Renal pelvis (tissue), 12 donors: Measurements from ENCODE around the gene EFNB2. TPM values are rescaled to one million over a fixed set of nuclear protein-coding genes. Genes with fewer than 3 reads are reported as not detected.

Experiments
- DNase-seq: peaks from one replicate; pipeline ENCODE4 v3.0.0-alpha.2; 2013
- long read RNA-seq, 16 experiments: transcript quantifications; one replicate each; lab custom pipeline, GENCODE V29; 2026
- polyA plus RNA-seq, 3 donors: library from polyadenylated mRNA; unstranded; fragments of 120-200 nt; gene quantifications; one replicate each; pipeline ENCODE4 v1.2.1, GENCODE V29; 2013; ENCODE audit not compliant: insufficient read length in 3 of 3

Gene EFNB2
- 100 to 1,000 TPM; 126 to 134 (median 127) TPM for polyA plus RNA-seq
- long read RNA-seq, donor 1, full-length matches to known transcripts = 44 of 50 reads
- long read RNA-seq, donor 1, partial matches to known transcripts = 6 of 50 reads
- long read RNA-seq, donor 1, other reads (novel, unspliced or antisense) = 0 of 50 reads
- long read RNA-seq, donor 2, full-length matches to known transcripts = 73 of 90 reads
- long read RNA-seq, donor 2, partial matches to known transcripts = 17 of 90 reads
- long read RNA-seq, donor 2, other reads (novel, unspliced or antisense) = 0 of 90 reads
- long read RNA-seq, donor 3, full-length matches to known transcripts = 40 of 50 reads
- long read RNA-seq, donor 3, partial matches to known transcripts = 10 of 50 reads
- long read RNA-seq, donor 3, other reads (novel, unspliced or antisense) = 0 of 50 reads
- long read RNA-seq, donor 4, full-length matches to known transcripts = 46 of 46 reads
- long read RNA-seq, donor 4, partial matches to known transcripts = 0 of 46 reads
- long read RNA-seq, donor 4, other reads (novel, unspliced or antisense) = 0 of 46 reads
- long read RNA-seq, donor 5, full-length matches to known transcripts = 25 of 36 reads
- long read RNA-seq, donor 5, partial matches to known transcripts = 11 of 36 reads
- long read RNA-seq, donor 5, other reads (novel, unspliced or antisense) = 0 of 36 reads
- long read RNA-seq, donor 6, full-length matches to known transcripts = 51 of 51 reads
- long read RNA-seq, donor 6, partial matches to known transcripts = 0 of 51 reads
- long read RNA-seq, donor 6, other reads (novel, unspliced or antisense) = 0 of 51 reads
- long read RNA-seq, donor 7, full-length matches to known transcripts = 69 of 86 reads
- long read RNA-seq, donor 7, partial matches to known transcripts = 17 of 86 reads
- long read RNA-seq, donor 7, other reads (novel, unspliced or antisense) = 0 of 86 reads
- long read RNA-seq, donor 8, full-length matches to known transcripts = 7 of 7 reads
- long read RNA-seq, donor 8, partial matches to known transcripts = 0 of 7 reads
- long read RNA-seq, donor 8, other reads (novel, unspliced or antisense) = 0 of 7 reads
- long read RNA-seq, donor 9, full-length matches to known transcripts = 55 of 64 reads
- long read RNA-seq, donor 9, partial matches to known transcripts = 9 of 64 reads
- long read RNA-seq, donor 9, other reads (novel, unspliced or antisense) = 0 of 64 reads
- long read RNA-seq, donor 10, full-length matches to known transcripts = 48 of 71 reads
- long read RNA-seq, donor 10, partial matches to known transcripts = 23 of 71 reads
- long read RNA-seq, donor 10, other reads (novel, unspliced or antisense) = 0 of 71 reads
- long read RNA-seq, donor 11, full-length matches to known transcripts = 29 of 36 reads
- long read RNA-seq, donor 11, partial matches to known transcripts = 7 of 36 reads
- long read RNA-seq, donor 11, other reads (novel, unspliced or antisense) = 0 of 36 reads
- long read RNA-seq, donor 12, full-length matches to known transcripts = 90 of 96 reads
- long read RNA-seq, donor 12, partial matches to known transcripts = 6 of 96 reads
- long read RNA-seq, donor 12, other reads (novel, unspliced or antisense) = 0 of 96 reads
- long read RNA-seq, donor 13, full-length matches to known transcripts = 33 of 44 reads
- long read RNA-seq, donor 13, partial matches to known transcripts = 11 of 44 reads
- long read RNA-seq, donor 13, other reads (novel, unspliced or antisense) = 0 of 44 reads
- long read RNA-seq, donor 14 = 0 reads
- long read RNA-seq, donor 15 = 0 reads
- long read RNA-seq, donor 16, full-length matches to known transcripts = 45 of 64 reads
- long read RNA-seq, donor 16, partial matches to known transcripts = 19 of 64 reads
- long read RNA-seq, donor 16, other reads (novel, unspliced or antisense) = 0 of 64 reads

- DNase-seq = peak; percentile 94
Observed at GRCh38 chr13:106535552-106536243, at the start of gene EFNB2. EFNB2 (minus strand) TSS chr13:106535662; CDS start chr13:106534964, 698 bp downstream.

- DNase-seq = no peak
Observed at GRCh38 chr13:106581225-106581624, 45.8 kb upstream of the EFNB2 start.

- DNase-seq = no peak
Observed at GRCh38 chr13:106575896-106576295, 40.4 kb upstream of the EFNB2 start.

GRCh38 chr13:106573868-106574267, 38.4 kb upstream of the EFNB2 start:
- DNase-seq = no peak

GRCh38 chr13:106573284-106573846, 37.9 kb upstream of the EFNB2 start:
- DNase-seq = no peak

GRCh38 chr13:106570299-106570852, 34.9 kb upstream of the EFNB2 start:
- DNase-seq = peak; percentile 26

GRCh38 chr13:106569233-106570095, 34.0 kb upstream of the EFNB2 start:
- DNase-seq = no peak

GRCh38 chr13:106568299-106569003, 33.0 kb upstream of the EFNB2 start:
- DNase-seq = no peak

- peak; percentile 94 for DNase-seq
Observed at GRCh38 chr13:106567474-106568298, 32.2 kb upstream of the EFNB2 start, which contains the start of gene ARGLU1. ARGLU1 (minus strand) TSS chr13:106568137; CDS start chr13:106567919, 218 bp downstream.

GRCh38 chr13:106566641-106567473, 31.4 kb upstream of the EFNB2 start:
- DNase-seq = peak; percentile 60

- DNase-seq = no peak
Observed at GRCh38 chr13:106565127-106565775, 29.8 kb upstream of the EFNB2 start.

GRCh38 chr13:106562301-106562700, 26.8 kb upstream of the EFNB2 start:
- no peak for DNase-seq

- DNase-seq = peak; percentile 54
Observed at GRCh38 chr13:106561551-106562170, 26.2 kb upstream of the EFNB2 start.

- no peak for DNase-seq
Observed at GRCh38 chr13:106560821-106561220, 25.4 kb upstream of the EFNB2 start.
